Stomach smooth muscle (tissue), 2 donors: ENCODE results near the gene CALML6.
A peak's percentile ranks its signal among the peaks of the same experiment; 100 is the strongest.

ENCODE experiments used
- H3K27ac ChIP-seq: one replicate; pipeline ENCODE4 v1.7.0; 2013; ENCODE audit warnings: mild to moderate bottlenecking, low read length, inconsistent platforms
- H3K27me3 ChIP-seq, 2 donors: one replicate each; pipeline ENCODE4 v1.7.0; 2013; ENCODE audit warnings: low read length in 2 of 2; ENCODE audit not compliant: insufficient read depth in 2 of 2, control insufficient read depth in 1 of 2
- H3K36me3 ChIP-seq, 2 donors: one replicate each; pipeline ENCODE4 v1.7.0; 2013; ENCODE audit warnings: low read length in 2 of 2; ENCODE audit not compliant: control insufficient read depth in 2 of 2, insufficient read depth in 2 of 2
- H3K4me1 ChIP-seq: one replicate; pipeline ENCODE4 v1.7.0; 2013; ENCODE audit warnings: low read length; ENCODE audit not compliant: control insufficient read depth, insufficient read depth
- H3K4me3 ChIP-seq, 2 donors: one replicate each; pipeline ENCODE4 v1.7.0; 2013; ENCODE audit warnings: low read length in 2 of 2
- H3K9ac ChIP-seq, 2 donors: one replicate each; pipeline ENCODE4 v1.7.0; 2013; ENCODE audit warnings: low read length in 2 of 2, mild to moderate bottlenecking in 1 of 2
- H3K9me3 ChIP-seq, 2 donors: one replicate each; pipeline ENCODE4 v1.7.0; 2013; ENCODE audit warnings: low read length in 2 of 2; ENCODE audit not compliant: control insufficient read depth in 2 of 2
- donor health status: healthy.
- donor health status: Pancreatic carcinoma.

The CALML6 gene

GRCh38 chr1:1900883-1901640, 14.0 kb upstream of the CALML6 start:
- H3K9ac ChIP-seq, result no peak overlapping the region

GRCh38 chr1:1901641-1902294, 13.3 kb upstream of the CALML6 start:
- no peak overlapping the region for H3K9ac ChIP-seq
- peaks cover 7% of the 10 kb centered on the region for H3K4me1 ChIP-seq
- H3K4me3 ChIP-seq, result no peak overlapping the region
- H3K27ac ChIP-seq, result no peak overlapping the region
- H3K27me3 ChIP-seq, result no peaks in the 10 kb centered on the region
- no peaks in the 10 kb centered on the region for H3K9me3 ChIP-seq
- H3K36me3 ChIP-seq, result no peaks in the 10 kb centered on the region

More at GRCh38 chr1:1900883-1901640, 14.0 kb upstream of the CALML6 start:
- Histone ChIP-seq H3K4me1 (peaks cover 2% of the 10 kb centered on the region), H3K4me3 (no peak overlapping the region), H3K27me3 (peaks cover under 1 to 1% of the 10 kb centered on the region in 2 donors), H3K9me3 (no peaks in the 10 kb centered on the region), H3K36me3 (no peaks in the 10 kb centered on the region), H3K27ac (no peak overlapping the region)

GRCh38 chr1:1903224-1903623, 11.8 kb upstream of the CALML6 start:
- Histone ChIP-seq H3K27me3 (no peaks in the 10 kb centered on the region), H3K4me1 (peaks cover 16% of the 10 kb centered on the region), H3K27ac (no peak overlapping the region), H3K4me3 (no peak overlapping the region), H3K36me3 (no peaks in the 10 kb centered on the region), H3K9me3 (no peaks in the 10 kb centered on the region), H3K9ac (no peak overlapping the region)

- Histone ChIP-seq H3K4me3 (peak overlapping the region in 1 of 2 donors; percentile 29), H3K9ac (peak overlapping the region in 1 of 2 donors; percentile 13), H3K27ac (no peak overlapping the region), H3K9me3 (no peaks in the 10 kb centered on the region), H3K4me1 (peaks cover 25% of the 10 kb centered on the region), H3K36me3 (no peaks in the 10 kb centered on the region), H3K27me3 (no peaks in the 10 kb centered on the region)
These were observed 8.6 kb upstream of the CALML6 start for GRCh38 chr1:1906185-1907097.

GRCh38 chr1:1907098-1907736, 7.8 kb upstream of the CALML6 start:
- Histone ChIP-seq H3K9ac (no peak overlapping the region), H3K9me3 (no peaks in the 10 kb centered on the region), H3K27ac (no peak overlapping the region)

GRCh38 chr1:1908506-1908791, 6.6 kb upstream of the CALML6 start:
- peak overlapping the region; percentile 59 to 84 for H3K4me3 ChIP-seq
- H3K9ac ChIP-seq, result peak overlapping the region; percentile 76 to 81
- H3K4me1 ChIP-seq, result peaks cover 25% of the 10 kb centered on the region
- peak overlapping the region; percentile 62 for H3K27ac ChIP-seq
- no peaks in the 10 kb centered on the region for H3K9me3 ChIP-seq
- no peaks in the 10 kb centered on the region for H3K36me3 ChIP-seq
- H3K27me3 ChIP-seq, result no peaks in the 10 kb centered on the region

More at GRCh38 chr1:1907098-1907736, 7.8 kb upstream of the CALML6 start:
- Histone ChIP-seq H3K4me3 (no peak overlapping the region), H3K36me3 (no peaks in the 10 kb centered on the region), H3K27me3 (no peaks in the 10 kb centered on the region), H3K4me1 (peaks cover 25% of the 10 kb centered on the region)

GRCh38 chr1:1910033-1910465, 5.0 kb upstream of the CALML6 start:
- H3K4me3 ChIP-seq, result peak overlapping the region in 1 of 2 donors; percentile 60
- H3K36me3 ChIP-seq, result no peaks in the 10 kb centered on the region
- H3K9me3 ChIP-seq, result no peaks in the 10 kb centered on the region
- H3K27me3 ChIP-seq, result no peaks in the 10 kb centered on the region
- no peak overlapping the region for H3K27ac ChIP-seq
- H3K9ac ChIP-seq, result peak overlapping the region in 1 of 2 donors; percentile 45
- peaks cover 25% of the 10 kb centered on the region for H3K4me1 ChIP-seq

- Histone ChIP-seq H3K27ac (no peak overlapping the region), H3K9me3 (no peaks in the 10 kb centered on the region), H3K27me3 (no peaks in the 10 kb centered on the region), H3K4me1 (peaks cover 25% of the 10 kb centered on the region), H3K9ac (no peak overlapping the region), H3K36me3 (no peaks in the 10 kb centered on the region), H3K4me3 (no peak overlapping the region)
These were observed 4.3 kb upstream of the CALML6 start for GRCh38 chr1:1910651-1911331.

GRCh38 chr1:1911350-1912041, 3.6 kb upstream of the CALML6 start:
- Histone ChIP-seq H3K27ac (no peak overlapping the region), H3K9ac (no peak overlapping the region), H3K27me3 (no peaks in the 10 kb centered on the region), H3K9me3 (no peaks in the 10 kb centered on the region), H3K36me3 (no peaks in the 10 kb centered on the region), H3K4me1 (peaks cover 19% of the 10 kb centered on the region), H3K4me3 (no peak overlapping the region)
